ENCODE measurements around the gene IRF2BP1.

IRF2BP1 gene

GRCh38 chr19:45885556-45886426, at the start of gene IRF2BP1:
IRF2BP1 (minus strand) TSS chr19:45886141; CDS start chr19:45885774, 367 bp downstream.
- peaks cover 41% of the 10 kb centered on the region for H3K4me1 ChIP-seq (ENCODE audit: control insufficient read depth, insufficient read depth, low read length)
- peak within 1 kb of the TSS; percentile 53 for H3K4me3 ChIP-seq (ENCODE audit: low read length)

GRCh38 chr19:45935267-45935666, 49.3 kb upstream of the IRF2BP1 start:
- Histone ChIP-seq H3K4me3 (ENCODE audit: low read length) (no peak overlapping the region), H3K9ac (ENCODE audit: low read length) (no peak overlapping the region), H3K36me3 (ENCODE audit: control insufficient read depth, insufficient read depth, low read length) (no peaks in the 10 kb centered on the region), H3K4me1 (ENCODE audit: control insufficient read depth, insufficient read depth, low read length) (no peaks in the 10 kb centered on the region), H3K9me3 (ENCODE audit: control insufficient read depth, low read length) (no peaks in the 10 kb centered on the region), H3K27me3 (ENCODE audit: control insufficient read depth, insufficient read depth, low read length) (peaks cover 50% of the 10 kb centered on the region)

More at GRCh38 chr19:45885556-45886426, at the start of gene IRF2BP1:
- no peaks in the 10 kb centered on the region for H3K36me3 ChIP-seq (ENCODE audit: control insufficient read depth, insufficient read depth, low read length)
- no peaks in the 10 kb centered on the region for H3K9me3 ChIP-seq (ENCODE audit: control insufficient read depth, low read length)
- H3K27me3 ChIP-seq (ENCODE audit: control insufficient read depth, insufficient read depth, low read length): no peaks in the 10 kb centered on the region
- peak within 1 kb of the TSS; percentile 93 for H3K9ac ChIP-seq (ENCODE audit: low read length)

GRCh38 chr19:45934551-45935230, 48.8 kb upstream of the IRF2BP1 start:
- Histone ChIP-seq H3K4me1 (ENCODE audit: control insufficient read depth, insufficient read depth, low read length) (no peaks in the 10 kb centered on the region), H3K27me3 (ENCODE audit: control insufficient read depth, insufficient read depth, low read length) (peaks cover 48% of the 10 kb centered on the region), H3K36me3 (ENCODE audit: control insufficient read depth, insufficient read depth, low read length) (no peaks in the 10 kb centered on the region), H3K9me3 (ENCODE audit: control insufficient read depth, low read length) (no peaks in the 10 kb centered on the region), H3K9ac (ENCODE audit: low read length) (no peak overlapping the region), H3K4me3 (ENCODE audit: low read length) (no peak overlapping the region)

GRCh38 chr19:45933759-45934158, 47.8 kb upstream of the IRF2BP1 start:
- Histone ChIP-seq H3K27me3 (ENCODE audit: control insufficient read depth, insufficient read depth, low read length) (peaks cover 39% of the 10 kb centered on the region), H3K9ac (ENCODE audit: low read length) (no peak overlapping the region), H3K9me3 (ENCODE audit: control insufficient read depth, low read length) (no peaks in the 10 kb centered on the region), H3K36me3 (ENCODE audit: control insufficient read depth, insufficient read depth, low read length) (no peaks in the 10 kb centered on the region), H3K4me3 (ENCODE audit: low read length) (no peak overlapping the region), H3K4me1 (ENCODE audit: control insufficient read depth, insufficient read depth, low read length) (no peaks in the 10 kb centered on the region)

- no peaks in the 10 kb centered on the region for H3K36me3 ChIP-seq (ENCODE audit: control insufficient read depth, insufficient read depth, low read length)
- no peaks in the 10 kb centered on the region for H3K9me3 ChIP-seq (ENCODE audit: control insufficient read depth, low read length)
- H3K27me3 ChIP-seq (ENCODE audit: control insufficient read depth, insufficient read depth, low read length): peaks cover 27% of the 10 kb centered on the region
- no peak overlapping the region for H3K4me3 ChIP-seq (ENCODE audit: low read length)
- peaks cover 8% of the 10 kb centered on the region for H3K4me1 ChIP-seq (ENCODE audit: control insufficient read depth, insufficient read depth, low read length)
- no peak overlapping the region for H3K9ac ChIP-seq (ENCODE audit: low read length)
Observed at GRCh38 chr19:45931055-45931454, 45.1 kb upstream of the IRF2BP1 start.

GRCh38 chr19:45929247-45929646, 43.3 kb upstream of the IRF2BP1 start:
- Histone ChIP-seq H3K36me3 (ENCODE audit: control insufficient read depth, insufficient read depth, low read length) (no peaks in the 10 kb centered on the region), H3K9me3 (ENCODE audit: control insufficient read depth, low read length) (no peaks in the 10 kb centered on the region)

GRCh38 chr19:45927565-45928261, 41.8 kb upstream of the IRF2BP1 start:
- H3K27me3 ChIP-seq (ENCODE audit: control insufficient read depth, insufficient read depth, low read length): peaks cover 9% of the 10 kb centered on the region
- no peak overlapping the region for H3K4me3 ChIP-seq (ENCODE audit: low read length)
- H3K9ac ChIP-seq (ENCODE audit: low read length): no peak overlapping the region

More at GRCh38 chr19:45929247-45929646, 43.3 kb upstream of the IRF2BP1 start:
- H3K4me3 ChIP-seq (ENCODE audit: low read length): no peak overlapping the region
- H3K27me3 ChIP-seq (ENCODE audit: control insufficient read depth, insufficient read depth, low read length): peaks cover 15% of the 10 kb centered on the region
- H3K9ac ChIP-seq (ENCODE audit: low read length): no peak overlapping the region
- peaks cover 8% of the 10 kb centered on the region for H3K4me1 ChIP-seq (ENCODE audit: control insufficient read depth, insufficient read depth, low read length)

GRCh38 chr19:45924891-45925447, 39.0 kb upstream of the IRF2BP1 start:
- Histone ChIP-seq H3K27me3 (ENCODE audit: control insufficient read depth, insufficient read depth, low read length) (peaks cover 6% of the 10 kb centered on the region), H3K9me3 (ENCODE audit: control insufficient read depth, low read length) (no peaks in the 10 kb centered on the region), H3K9ac (ENCODE audit: low read length) (no peak overlapping the region), H3K36me3 (ENCODE audit: control insufficient read depth, insufficient read depth, low read length) (no peaks in the 10 kb centered on the region), H3K4me1 (ENCODE audit: control insufficient read depth, insufficient read depth, low read length) (peaks cover 8% of the 10 kb centered on the region), H3K4me3 (ENCODE audit: low read length) (no peak overlapping the region)

More at GRCh38 chr19:45927565-45928261, 41.8 kb upstream of the IRF2BP1 start:
- no peaks in the 10 kb centered on the region for H3K36me3 ChIP-seq (ENCODE audit: control insufficient read depth, insufficient read depth, low read length)
- peaks cover 8% of the 10 kb centered on the region for H3K4me1 ChIP-seq (ENCODE audit: control insufficient read depth, insufficient read depth, low read length)
- no peaks in the 10 kb centered on the region for H3K9me3 ChIP-seq (ENCODE audit: control insufficient read depth, low read length)

GRCh38 chr19:45922281-45922680, 36.3 kb upstream of the IRF2BP1 start:
- H3K36me3 ChIP-seq (ENCODE audit: control insufficient read depth, insufficient read depth, low read length): no peaks in the 10 kb centered on the region
- H3K9me3 ChIP-seq (ENCODE audit: control insufficient read depth, low read length): no peaks in the 10 kb centered on the region
- H3K9ac ChIP-seq (ENCODE audit: low read length): no peak overlapping the region
- no peaks in the 10 kb centered on the region for H3K4me1 ChIP-seq (ENCODE audit: control insufficient read depth, insufficient read depth, low read length)
- H3K4me3 ChIP-seq (ENCODE audit: low read length): no peak overlapping the region
- peaks cover 6% of the 10 kb centered on the region for H3K27me3 ChIP-seq (ENCODE audit: control insufficient read depth, insufficient read depth, low read length)

GRCh38 chr19:45920458-45920857, 34.5 kb upstream of the IRF2BP1 start:
- Histone ChIP-seq H3K4me3 (ENCODE audit: low read length) (no peak overlapping the region), H3K9ac (ENCODE audit: low read length) (no peak overlapping the region), H3K9me3 (ENCODE audit: control insufficient read depth, low read length) (no peaks in the 10 kb centered on the region), H3K36me3 (ENCODE audit: control insufficient read depth, insufficient read depth, low read length) (no peaks in the 10 kb centered on the region), H3K27me3 (ENCODE audit: control insufficient read depth, insufficient read depth, low read length) (peaks cover 6% of the 10 kb centered on the region), H3K4me1 (ENCODE audit: control insufficient read depth, insufficient read depth, low read length) (no peaks in the 10 kb centered on the region)

- H3K9me3 ChIP-seq (ENCODE audit: control insufficient read depth, low read length): no peaks in the 10 kb centered on the region
- H3K4me1 ChIP-seq (ENCODE audit: control insufficient read depth, insufficient read depth, low read length): no peaks in the 10 kb centered on the region
- peaks cover 6% of the 10 kb centered on the region for H3K27me3 ChIP-seq (ENCODE audit: control insufficient read depth, insufficient read depth, low read length)
- H3K9ac ChIP-seq (ENCODE audit: low read length): no peak overlapping the region
- no peaks in the 10 kb centered on the region for H3K36me3 ChIP-seq (ENCODE audit: control insufficient read depth, insufficient read depth, low read length)
- no peak overlapping the region for H3K4me3 ChIP-seq (ENCODE audit: low read length)
Observed at GRCh38 chr19:45919678-45920077, 33.7 kb upstream of the IRF2BP1 start.

Data from mucosa of stomach (tissue), 1 donor.